Brain pericyte (primary cell): ENCODE measurements around the gene GLRX.

Source experiments
- DNase-seq: peaks from one replicate; pipeline ENCODE4 v3.0.0-alpha.2; 2012; ENCODE audit warnings: low read depth, low spot score

Gene GLRX

GRCh38 chr5:95808686-95809413 lies 13.7 kb downstream of the GLRX start:
- DNase-seq = peak; percentile 55

- no peak for DNase-seq
These were observed 14.4 kb downstream of the GLRX start for GRCh38 chr5:95808013-95808685.

GRCh38 chr5:95806687-95807086 lies 15.8 kb downstream of the GLRX start:
- no peak for DNase-seq

GRCh38 chr5:95804736-95805539 lies 17.6 kb downstream of the GLRX start:
- DNase-seq = no peak

- DNase-seq = no peak
These were observed 19.0 kb downstream of the GLRX start for GRCh38 chr5:95803271-95804148.

GRCh38 chr5:95801961-95802360 lies 20.6 kb downstream of the GLRX start:
- DNase-seq = no peak

GRCh38 chr5:95801532-95801931 lies 21.0 kb downstream of the GLRX start:
- DNase-seq = no peak

- DNase-seq = no peak
These were observed 22.0 kb downstream of the GLRX start for GRCh38 chr5:95800553-95800952.

GRCh38 chr5:95799191-95799835 lies 23.2 kb downstream of the GLRX start:
- no peak for DNase-seq

- no peak for DNase-seq
These were observed 24.0 kb downstream of the GLRX start for GRCh38 chr5:95798545-95798944.

- no peak for DNase-seq
These were observed 24.5 kb downstream of the GLRX start for GRCh38 chr5:95798048-95798447.

- no peak for DNase-seq
These were observed 25.2 kb downstream of the GLRX start for GRCh38 chr5:95797301-95797700.

- no peak for DNase-seq
These were observed 28.4 kb downstream of the GLRX start for GRCh38 chr5:95794070-95794516.

GRCh38 chr5:95791751-95792150 lies 30.8 kb downstream of the GLRX start:
- no peak for DNase-seq

GRCh38 chr5:95788493-95788892 lies 34.0 kb downstream of the GLRX start:
- DNase-seq = no peak

- no peak for DNase-seq
These were observed 35.6 kb downstream of the GLRX start for GRCh38 chr5:95786821-95787418.

- no peak for DNase-seq
These were observed 37.8 kb downstream of the GLRX start for GRCh38 chr5:95784514-95785302.

- DNase-seq = no peak
These were observed 38.9 kb downstream of the GLRX start for GRCh38 chr5:95783661-95784060.

GRCh38 chr5:95782181-95782580 lies 40.3 kb downstream of the GLRX start:
- DNase-seq = no peak

- DNase-seq = peak; percentile 46
These were observed 41.4 kb downstream of the GLRX start for GRCh38 chr5:95781101-95781583.
